Measurements from ENCODE around the gene LAMC2.

LAMC2 gene

GRCh38 chr1:183214021-183214970 is 28.2 kb downstream of the LAMC2 start:
- DNase-seq: no peak

GRCh38 chr1:183215076-183215720 is 29.1 kb downstream of the LAMC2 start:
- DNase-seq: no peak

GRCh38 chr1:183215936-183216335 is 29.9 kb downstream of the LAMC2 start:
- no peak for DNase-seq

GRCh38 chr1:183218027-183218618 is 32.1 kb downstream of the LAMC2 start:
- DNase-seq: no peak

GRCh38 chr1:183218971-183219615 is 33.0 kb downstream of the LAMC2 start:
- DNase-seq: no peak

- no peak for DNase-seq
Measured at GRCh38 chr1:183219616-183220009, 33.5 kb downstream of the LAMC2 start.

- DNase-seq: no peak
Measured at GRCh38 chr1:183222909-183223308, 36.8 kb downstream of the LAMC2 start.

DNA sequence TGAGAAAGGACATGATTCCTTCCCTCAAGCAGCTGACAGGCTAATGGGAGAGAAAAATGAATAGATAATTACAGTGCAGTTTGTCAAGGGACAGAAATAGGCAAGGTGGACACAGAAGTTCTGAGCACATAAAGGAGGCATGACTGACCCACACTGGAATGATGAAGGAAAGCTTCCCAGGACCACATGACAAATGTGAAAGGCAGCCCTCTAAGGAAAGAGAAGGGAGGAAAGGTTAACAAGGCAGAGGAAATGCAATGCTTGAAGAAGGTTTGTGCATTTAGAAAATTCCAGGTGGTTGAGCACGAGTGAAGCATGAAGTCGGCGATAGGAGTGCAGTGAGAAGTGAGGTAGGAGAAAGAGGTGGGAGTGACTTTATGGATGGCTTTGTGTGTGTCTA is 37.4 kb downstream of the LAMC2 start:
- no peak for DNase-seq

GRCh38 chr1:183226361-183226760 is 40.3 kb downstream of the LAMC2 start:
- DNase-seq: no peak

DNA sequence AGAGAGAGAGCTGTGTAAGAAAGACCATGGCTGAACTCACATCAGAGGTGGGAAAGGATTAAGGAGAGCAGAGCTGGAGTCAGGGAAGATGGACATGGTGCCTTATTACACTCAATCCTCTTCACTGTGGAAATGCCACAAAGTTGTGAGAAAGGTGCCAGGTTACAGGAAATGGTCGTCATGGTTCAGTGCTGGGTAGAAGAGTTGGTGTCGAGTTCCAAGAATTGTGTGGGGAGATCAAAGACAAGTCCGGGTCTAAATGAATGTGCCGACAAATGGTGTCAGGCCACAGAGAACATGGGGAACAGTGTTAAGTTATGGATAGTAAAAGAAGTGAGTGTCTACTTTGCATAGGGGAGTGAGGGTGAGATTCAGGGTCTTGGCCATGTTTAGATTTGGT is 40.9 kb downstream of the LAMC2 start:
- DNase-seq: no peak

DNA sequence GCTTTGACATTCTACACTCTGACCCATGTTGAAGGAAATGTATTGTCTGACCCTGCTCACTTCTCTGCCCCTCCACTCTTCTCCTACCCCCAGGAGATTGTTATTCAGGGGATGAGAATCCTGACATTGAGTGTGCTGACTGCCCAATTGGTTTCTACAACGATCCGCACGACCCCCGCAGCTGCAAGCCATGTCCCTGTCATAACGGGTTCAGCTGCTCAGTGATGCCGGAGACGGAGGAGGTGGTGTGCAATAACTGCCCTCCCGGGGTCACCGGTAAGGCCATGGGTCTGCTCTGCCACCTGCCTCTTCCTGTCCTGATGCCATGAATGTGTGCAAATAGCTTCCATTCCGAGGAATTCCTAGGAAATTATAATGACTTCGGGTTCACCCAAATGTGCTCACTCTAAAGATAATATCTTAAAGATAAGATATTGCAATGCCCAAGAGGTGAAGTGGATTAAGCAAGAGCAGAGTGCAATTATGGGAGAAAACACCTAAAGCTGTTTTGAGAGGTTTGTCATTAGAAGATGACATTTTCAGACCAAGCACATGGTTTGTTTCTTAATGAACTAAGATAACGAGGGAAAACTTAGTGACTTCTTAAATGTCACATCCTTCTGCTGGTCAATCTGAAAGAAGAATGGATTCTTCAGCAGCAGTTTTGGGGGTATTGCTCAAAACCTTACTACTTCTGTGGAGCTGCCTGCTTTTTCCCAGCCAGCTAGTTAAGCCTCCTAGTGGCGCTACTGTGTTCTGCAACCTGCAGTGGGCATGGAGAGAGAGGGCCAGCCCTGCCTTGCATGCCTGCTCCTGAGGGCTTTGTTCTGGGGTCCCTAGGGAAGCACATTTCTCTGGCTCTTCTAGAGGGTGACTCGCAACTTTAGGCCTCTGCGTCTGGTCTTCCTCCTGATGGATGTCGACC is 41.6 kb downstream of the LAMC2 start:
- peak; percentile 42 for DNase-seq

DNA sequence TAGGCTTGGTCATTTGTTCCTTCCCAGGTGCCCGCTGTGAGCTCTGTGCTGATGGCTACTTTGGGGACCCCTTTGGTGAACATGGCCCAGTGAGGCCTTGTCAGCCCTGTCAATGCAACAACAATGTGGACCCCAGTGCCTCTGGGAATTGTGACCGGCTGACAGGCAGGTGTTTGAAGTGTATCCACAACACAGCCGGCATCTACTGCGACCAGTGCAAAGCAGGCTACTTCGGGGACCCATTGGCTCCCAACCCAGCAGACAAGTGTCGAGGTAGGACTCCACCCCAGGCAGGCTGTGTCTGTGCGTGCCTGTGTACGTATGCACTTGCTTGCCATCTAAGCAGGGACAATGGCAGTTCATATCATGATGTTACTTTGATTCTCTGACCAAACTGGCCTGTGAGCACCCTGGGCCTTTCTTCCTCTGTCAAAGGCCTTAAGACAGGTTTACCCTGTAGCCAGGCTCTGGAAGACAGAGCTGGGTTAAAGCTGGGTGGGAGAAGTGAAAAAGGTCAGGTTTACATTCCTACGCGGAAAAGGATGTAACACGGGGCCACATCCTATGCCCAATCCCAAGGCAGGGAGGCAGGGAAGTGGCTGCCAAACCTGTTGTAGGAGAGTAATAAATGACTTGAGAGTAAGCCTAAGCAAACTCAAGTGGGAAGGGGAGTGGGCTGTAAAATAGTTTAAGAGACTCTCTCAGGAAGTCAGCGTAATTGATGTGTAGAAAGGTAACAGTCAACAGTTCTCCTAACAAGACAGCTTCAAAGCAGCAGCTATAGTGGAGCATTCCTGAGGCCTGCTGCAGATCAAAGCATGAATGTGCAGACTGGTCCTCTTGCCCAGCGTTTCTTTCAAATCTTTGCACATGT is 42.5 kb downstream of the LAMC2 start:
- no peak for DNase-seq

GRCh38 chr1:183230413-183230812 is 44.3 kb downstream of the LAMC2 start:
- DNase-seq: peak; percentile 39

GRCh38 chr1:183231545-183231944 is 45.5 kb downstream of the LAMC2 start:
- DNase-seq: no peak

GRCh38 chr1:183233113-183233512 is 47.0 kb downstream of the LAMC2 start:
- no peak for DNase-seq

DNA sequence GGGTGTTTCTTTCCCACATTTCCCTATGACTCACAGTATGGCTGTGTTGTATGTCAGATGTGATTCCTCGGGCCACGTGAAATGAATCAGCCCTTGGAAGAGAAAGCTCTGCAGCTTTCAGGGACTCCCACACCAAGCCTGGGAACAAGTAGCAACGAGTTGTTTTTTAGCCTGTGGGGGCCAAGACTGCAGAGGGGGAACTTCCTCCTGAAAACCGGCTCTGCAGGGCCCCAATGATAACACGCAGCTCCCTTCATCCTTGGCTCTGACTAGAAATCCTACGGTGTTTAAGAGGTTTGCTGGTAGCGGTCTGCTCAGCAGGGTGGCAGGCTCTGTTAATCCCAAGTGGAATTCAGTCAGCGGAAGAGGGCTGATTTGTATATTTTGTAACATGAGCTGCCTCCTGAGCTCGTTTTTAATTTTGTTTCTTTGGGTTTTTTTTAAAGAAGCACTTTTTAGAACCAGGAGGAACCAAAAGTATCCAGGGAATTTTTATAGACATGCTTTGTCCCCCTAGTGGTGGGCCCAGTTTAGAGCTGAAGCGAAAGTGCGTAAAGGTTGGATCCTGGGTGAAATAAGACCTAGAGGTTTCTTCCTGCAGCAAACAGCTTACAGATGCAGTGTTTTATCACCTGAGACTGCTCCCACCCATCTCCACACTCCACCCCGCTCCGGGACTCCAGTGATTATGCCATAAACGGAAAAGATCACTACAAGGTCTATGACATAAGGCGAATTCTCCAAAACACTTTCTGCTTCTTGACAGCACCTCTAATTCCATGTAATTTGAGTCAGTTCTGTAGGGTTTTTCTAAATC is 48.8 kb downstream of the LAMC2 start:
- DNase-seq: peak; percentile 92

- DNase-seq: no peak
Measured at GRCh38 chr1:183235503-183235902, 49.4 kb downstream of the LAMC2 start.

- DNase-seq: no peak
Measured at GRCh38 chr1:183236158-183236725, 50.2 kb downstream of the LAMC2 start.

- DNase-seq: no peak
Measured at GRCh38 chr1:183237046-183237445, 51.0 kb downstream of the LAMC2 start.

- peak; percentile 69 for DNase-seq
Measured at GRCh38 chr1:183238071-183238470, 52.0 kb downstream of the LAMC2 start.

All from fibroblast of skin of abdomen (primary cell).